HG02642 (cell line): ENCODE measurements around the gene LPCAT3.
"Not testable (repeated sequence)": the region's sequence is repeated elsewhere in the genome, so short reads cannot be mapped to it uniquely, and the experiment has no call there.

Experiments
- ATAC-seq: cut with Tn5 transposase; IDR thresholded peaks from one replicate; pipeline ENCODE4 v1.9.1; 2021; ENCODE audit warnings: mild to moderate bottlenecking; ENCODE audit not compliant: unreplicated experiment, poor library complexity

The LPCAT3 gene, protein sequence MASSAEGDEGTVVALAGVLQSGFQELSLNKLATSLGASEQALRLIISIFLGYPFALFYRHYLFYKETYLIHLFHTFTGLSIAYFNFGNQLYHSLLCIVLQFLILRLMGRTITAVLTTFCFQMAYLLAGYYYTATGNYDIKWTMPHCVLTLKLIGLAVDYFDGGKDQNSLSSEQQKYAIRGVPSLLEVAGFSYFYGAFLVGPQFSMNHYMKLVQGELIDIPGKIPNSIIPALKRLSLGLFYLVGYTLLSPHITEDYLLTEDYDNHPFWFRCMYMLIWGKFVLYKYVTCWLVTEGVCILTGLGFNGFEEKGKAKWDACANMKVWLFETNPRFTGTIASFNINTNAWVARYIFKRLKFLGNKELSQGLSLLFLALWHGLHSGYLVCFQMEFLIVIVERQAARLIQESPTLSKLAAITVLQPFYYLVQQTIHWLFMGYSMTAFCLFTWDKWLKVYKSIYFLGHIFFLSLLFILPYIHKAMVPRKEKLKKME

DNA sequence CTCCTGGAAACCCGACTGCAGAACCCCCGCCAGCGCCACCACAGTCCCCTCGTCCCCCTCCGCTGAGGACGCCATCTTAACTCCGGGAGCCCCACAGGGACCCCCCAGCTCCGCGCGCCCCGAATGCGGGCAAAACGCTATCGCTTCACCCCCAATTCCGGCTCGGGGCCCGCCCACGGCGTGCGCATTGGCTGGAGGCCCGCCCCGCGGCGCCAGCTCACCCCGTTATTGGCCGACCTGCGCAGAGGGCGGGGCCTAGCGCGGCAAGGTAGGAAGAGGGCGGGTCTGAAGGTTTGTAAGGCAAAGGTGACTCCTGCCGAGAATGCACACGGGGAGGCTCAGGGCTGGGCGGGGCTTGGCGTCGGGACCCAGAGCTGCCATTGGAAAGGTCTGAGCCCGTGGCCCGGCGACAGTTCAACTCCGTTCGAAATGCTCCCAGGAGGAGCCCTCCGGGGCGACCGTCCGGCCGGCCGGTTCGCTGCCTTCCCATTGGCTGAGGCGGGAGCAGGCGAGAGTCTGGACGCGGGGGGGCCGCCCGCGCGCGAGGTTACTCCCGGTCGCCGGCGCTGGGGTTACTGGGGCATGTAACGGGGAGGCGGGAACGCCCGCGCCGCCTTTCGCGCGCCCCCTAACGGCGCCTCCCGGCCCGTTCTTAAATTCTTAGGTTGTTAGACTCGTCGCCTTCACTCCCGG is at the start of gene LPCAT3:
Gene LPCAT3 (minus strand): TSS at position 127 of the 693 bp plus-strand sequence. CDS start 52 bp downstream, at position 75.
- peak; percentile 95 for ATAC-seq

DNA sequence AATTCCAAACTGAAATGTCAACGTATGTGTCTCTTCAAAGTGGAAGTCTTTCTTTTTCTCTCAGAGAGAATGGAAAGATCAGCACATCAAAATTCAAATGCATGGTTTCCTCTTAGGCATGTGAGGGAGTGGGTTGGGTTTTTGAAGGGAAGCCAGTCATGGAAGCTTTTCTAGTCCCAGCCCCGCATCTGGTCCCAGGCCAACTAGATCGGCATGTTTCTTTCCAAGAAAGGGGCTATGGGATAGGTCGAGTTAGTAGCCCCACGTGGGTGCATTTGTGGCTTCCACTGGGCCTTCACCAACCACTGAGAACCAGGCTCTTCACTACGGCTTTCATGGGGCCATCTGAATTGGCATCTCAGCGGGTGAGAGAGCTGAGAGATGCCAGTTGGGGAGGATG is 48.8 kb upstream of the LPCAT3 start:
- ATAC-seq, result no peak

DNA sequence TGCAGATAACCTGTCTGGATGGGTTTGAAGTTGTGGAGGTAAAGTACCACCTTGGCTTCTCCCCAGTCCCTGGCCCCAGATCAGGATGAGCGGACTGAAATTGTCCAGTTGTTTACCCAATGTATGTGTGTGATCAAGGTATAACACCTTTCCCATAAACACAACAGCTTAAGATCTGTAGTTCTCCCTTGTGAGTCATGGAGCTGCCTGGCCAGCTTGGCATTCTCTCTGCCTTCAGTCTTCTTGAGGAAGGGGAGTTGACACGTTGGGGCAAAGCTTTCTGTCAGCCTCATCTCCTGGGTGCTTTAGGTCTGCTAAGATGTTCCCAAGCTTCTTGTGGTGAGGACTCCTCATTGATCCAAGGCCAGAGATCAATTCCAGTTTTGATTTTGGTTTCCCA is 48.3 kb upstream of the LPCAT3 start:
- ATAC-seq, result no peak

DNA sequence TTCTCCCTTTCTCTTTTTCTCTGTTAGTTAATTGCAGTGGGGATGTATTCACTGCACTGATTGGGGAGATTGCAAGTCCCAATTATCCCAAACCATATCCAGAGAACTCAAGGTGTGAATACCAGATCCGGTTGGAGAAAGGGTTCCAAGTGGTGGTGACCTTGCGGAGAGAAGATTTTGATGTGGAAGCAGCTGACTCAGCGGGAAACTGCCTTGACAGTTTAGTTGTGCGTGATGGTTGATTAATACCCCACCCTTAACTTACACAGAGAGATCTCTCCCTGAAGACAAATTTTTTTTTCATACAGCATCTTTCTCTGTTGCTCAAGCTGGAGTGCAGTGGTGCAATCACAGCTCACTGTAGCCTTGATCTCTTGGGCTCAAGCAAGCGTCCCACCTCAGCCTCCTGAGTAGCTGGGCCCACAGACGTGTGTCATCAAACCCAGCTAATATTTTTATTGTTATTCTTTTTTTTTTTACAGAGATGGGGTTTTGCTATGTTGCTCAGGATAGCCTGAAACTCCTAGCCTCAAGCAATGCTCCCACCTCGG is 46.9 kb upstream of the LPCAT3 start:
- ATAC-seq, result no peak

DNA sequence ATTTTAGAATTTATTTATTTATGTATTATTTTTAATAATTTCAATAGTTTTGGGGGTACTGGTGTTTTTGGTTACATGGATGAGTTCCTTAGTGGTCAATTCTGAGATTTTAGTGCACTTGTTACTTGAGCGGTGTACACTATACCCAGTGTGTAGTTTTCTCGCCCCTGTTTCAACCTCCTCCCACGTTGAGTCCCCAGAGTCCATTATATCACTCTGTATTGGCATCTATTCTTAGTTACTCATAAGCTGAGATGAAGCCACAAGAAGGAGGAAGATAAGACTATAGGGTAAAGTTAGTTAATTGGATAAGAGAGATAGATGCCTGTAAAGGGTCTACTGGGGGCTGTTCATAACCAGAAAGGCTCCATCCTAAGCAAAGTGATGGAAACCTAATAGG is 46.2 kb upstream of the LPCAT3 start:
- ATAC-seq, result no peak

DNA sequence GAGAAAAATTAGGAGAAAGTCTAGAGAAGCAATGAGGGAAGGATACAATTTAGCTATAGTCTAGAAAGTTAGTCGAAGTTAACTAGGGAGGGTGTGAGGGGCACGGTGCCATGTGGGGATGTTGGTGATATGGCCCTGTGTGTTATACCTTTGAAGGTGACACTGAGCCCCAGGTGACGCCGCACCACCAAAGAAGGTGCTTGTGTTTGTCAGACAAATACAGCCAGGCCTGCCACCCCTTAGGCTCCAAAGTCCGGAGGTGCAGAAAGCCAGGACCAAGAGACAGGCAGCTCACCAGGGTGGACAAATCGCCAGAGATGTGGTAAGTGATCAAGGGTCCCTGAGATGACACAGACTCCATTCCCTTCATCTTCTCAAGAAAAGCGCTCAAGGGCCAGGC is 43.3 kb upstream of the LPCAT3 start:
- no peak for ATAC-seq

DNA sequence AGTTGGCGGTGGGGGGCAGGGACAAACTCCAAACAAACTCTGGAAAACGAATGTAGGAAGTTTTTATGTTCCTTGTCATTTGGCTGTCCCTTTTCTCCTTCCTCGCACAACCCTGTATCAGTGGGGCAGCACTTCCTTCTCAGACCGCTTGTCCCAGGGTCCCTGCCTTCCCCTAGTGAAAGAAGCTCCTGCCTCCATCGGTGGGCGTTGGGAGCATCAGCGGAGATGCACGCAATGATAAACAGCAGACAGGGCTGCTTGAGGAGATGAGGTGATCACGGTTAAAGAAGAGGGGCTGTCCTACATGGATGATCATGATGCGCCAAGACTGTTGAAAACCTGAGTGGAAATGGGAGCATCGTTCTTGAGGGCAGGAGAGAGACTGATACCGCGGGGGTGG is 42.9 kb upstream of the LPCAT3 start:
- ATAC-seq, result no peak

DNA sequence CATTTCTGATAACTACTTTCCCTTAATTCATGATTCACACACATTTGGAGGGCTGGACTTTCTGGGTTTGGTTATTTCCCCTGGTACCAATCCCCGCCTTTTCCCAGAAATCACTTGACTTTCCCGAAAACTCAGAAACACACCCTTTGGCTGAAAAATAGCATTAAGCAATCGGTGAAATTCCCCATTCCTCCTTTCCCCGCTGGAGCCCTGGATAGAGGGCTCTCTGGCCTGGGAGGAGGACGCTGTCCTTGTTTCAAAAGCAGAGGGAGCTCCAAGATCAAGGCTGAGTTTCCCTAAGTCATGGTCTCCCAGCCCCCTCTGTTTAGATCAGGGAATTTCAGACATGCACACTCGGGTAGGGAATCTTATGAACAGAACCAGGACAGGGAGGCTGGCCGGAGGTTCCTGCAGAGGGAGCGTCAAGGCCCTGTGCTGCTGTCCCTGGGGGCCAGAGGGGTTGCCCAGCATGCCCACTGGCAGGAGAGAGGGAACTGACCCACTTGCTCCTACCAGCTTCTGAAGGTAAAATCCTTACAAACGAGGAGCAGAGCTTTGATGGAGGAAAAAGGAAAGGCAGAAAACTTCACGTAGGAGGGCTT is 42.2 kb upstream of the LPCAT3 start, which contains the start of gene C1S:
Gene C1S (plus strand): TSS at position 366 of the 602 bp plus-strand sequence. CDS start 1,195 bp downstream, outside the sequence.
- no peak for ATAC-seq

GRCh38 chr12:7059780-7060179 is 41.5 kb upstream of the LPCAT3 start:
- no peak for ATAC-seq

- ATAC-seq, result no peak
These were observed 40.6 kb upstream of the LPCAT3 start for GRCh38 chr12:7058850-7059395.

DNA sequence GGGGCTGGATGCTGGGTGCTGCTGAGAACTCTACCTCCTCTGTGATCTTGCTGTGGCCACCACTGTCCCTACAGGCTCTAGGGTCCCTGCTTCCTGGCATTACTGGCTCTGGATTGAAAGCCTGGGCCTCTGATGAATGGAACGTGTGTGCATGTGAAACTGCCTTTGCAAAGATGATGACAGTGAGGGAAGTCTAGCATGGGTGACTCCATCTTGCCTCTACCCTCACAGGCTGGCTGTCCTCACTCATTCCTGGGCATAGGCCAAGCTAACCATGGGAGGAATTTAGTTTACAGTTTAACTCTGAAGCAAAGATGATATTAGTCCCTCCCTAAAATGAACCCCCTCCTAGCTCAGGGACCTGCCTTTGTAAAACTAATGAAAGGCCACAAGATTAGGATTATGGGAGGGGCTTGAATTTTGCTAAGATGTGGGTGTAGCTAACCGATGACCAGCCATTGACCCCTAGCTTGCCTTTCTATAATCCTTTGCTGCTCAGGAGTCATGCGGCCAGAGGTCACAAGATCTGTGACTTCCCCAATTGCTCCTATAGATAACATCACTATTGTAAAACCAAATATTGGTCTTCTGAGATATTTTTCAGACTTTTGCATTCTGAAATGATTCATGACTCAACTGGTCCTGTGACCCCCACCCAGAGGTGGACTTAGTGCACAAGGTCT is 40.0 kb upstream of the LPCAT3 start:
- ATAC-seq, result no peak

- not testable (repeated sequence) for ATAC-seq
These were observed 37.5 kb upstream of the LPCAT3 start for GRCh38 chr12:7055736-7056135.

GRCh38 chr12:7054925-7055324 is 36.6 kb upstream of the LPCAT3 start:
- ATAC-seq, result no peak

DNA sequence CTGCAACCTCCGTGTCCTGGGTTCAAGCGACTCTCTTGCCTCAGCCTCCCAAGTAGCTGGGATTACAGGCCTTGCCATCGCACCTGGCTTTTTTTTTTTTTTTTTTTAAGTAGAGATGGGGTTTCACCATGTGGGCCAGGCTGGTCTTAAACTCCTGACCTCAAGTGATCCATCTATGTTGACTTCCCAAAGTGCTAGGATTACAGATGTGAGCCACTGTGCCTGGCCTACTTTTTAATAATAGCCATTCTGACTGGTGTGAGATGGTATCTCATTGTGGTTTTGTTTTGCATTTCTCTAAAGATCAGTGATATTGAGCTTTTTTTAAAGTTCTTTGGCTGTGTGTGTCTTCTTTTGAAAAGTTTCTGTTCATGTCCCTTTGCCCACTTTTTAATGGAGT is 31.7 kb upstream of the LPCAT3 start:
- ATAC-seq, result not testable (repeated sequence)

DNA sequence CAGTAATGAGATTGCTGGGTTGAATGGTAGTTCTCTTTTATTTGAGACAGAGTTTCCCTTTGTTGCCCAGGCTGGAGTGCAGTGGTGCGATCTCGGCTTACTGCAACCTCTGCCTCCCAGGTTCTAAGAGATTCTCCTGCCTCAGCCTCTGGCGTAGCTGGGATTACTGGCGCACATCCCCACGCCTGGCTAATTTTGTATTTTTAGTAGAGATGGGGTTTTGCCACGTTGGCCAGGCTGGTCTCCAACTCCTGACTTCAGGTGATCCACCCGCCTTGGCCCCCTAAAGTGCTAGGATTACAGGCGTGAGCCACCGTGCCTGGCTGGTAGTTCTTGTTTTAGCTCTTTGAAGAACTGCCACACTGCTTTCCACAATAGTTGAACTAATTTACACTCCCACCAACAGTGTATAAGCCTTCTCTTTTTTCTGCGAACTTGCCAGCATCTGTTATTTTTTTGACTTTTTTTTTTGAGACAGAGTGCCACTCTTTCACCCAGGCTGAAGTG is 31.2 kb upstream of the LPCAT3 start:
- ATAC-seq, result not testable (repeated sequence)

DNA sequence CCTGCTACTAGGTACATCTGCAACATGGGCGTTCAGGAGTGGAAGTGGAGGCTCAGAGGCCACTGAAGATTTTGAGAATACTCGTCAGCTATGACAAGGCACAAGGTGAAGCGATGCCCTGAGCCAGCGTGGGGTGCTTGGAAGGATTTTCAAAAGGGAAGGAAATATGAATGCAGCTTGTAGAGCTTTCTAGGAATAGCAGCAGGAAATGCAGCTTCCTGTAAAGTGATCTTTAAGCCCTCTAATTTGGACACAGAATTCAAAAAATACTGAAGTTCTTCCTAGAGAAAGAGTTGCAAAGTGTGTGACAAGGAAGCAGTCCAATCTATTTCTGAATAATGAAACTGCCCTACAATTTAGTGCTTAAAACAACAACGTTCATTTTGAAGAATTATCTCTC is 29.0 kb upstream of the LPCAT3 start:
- ATAC-seq, result no peak

GRCh38 chr12:7046383-7047105 is 28.3 kb upstream of the LPCAT3 start:
- ATAC-seq, result no peak

DNA sequence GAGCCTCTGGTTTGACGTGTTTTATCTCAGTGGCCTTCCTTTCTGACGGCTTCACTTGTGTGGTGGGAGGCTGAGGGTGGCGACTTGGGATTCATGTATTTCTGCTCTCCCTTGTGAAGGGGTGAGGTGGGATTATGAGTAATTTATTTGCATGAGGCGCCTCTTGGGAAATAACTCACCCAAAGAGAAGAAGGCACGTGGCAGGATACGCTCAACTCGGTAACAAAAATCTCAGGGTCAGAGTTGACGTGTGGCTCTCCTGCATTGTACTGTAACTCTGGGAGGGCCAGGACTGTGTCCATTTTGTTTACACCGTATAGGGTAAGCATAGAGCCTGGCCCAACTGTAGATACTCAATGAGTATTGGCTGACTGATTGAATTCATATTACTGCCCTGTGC is 27.6 kb upstream of the LPCAT3 start:
- ATAC-seq, result no peak

- no peak for ATAC-seq
These were observed 24.6 kb upstream of the LPCAT3 start for GRCh38 chr12:7042842-7043241.
